ENCODE results near the gene SLC25A22.

Gene SLC25A22

DNA sequence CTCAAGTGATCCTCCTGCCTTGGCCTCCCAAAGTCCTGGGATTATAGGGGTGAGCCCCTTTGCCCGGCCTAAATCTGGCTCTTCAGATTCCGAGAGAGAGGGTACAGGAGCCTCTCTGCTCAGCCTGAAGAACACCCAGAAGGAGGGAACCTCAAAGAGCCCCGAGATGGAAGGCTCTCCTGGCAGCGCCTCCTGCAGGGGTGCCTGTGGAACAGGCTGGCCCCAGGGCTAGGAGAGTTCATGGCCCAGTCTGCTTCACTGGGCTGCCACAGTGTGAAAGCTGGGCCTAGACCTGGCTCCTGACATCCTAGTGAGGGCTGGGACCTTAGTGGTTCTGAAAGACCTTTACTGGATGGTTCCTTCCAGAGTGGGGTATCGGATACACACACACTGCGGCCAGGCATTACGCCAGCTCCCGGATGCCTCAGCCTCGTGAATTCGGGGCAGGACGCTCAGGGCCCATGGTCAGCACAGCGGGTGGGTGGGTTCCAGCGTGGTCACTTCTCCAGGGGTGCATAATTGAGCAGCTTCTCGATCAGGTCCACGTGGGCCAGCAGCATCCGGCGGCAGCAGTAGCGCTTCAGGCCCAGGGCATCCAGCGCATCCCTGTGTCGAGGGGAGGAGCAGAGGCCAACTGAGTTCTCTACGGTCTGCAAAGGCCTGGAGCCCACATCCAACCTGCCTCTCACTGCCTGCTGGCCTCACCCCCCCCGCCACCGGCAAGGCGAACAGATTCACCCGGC lies 42.0 kb upstream of the SLC25A22 start:
- no peak for DNase-seq (ENCODE audit: low read depth in 1 of 2, low spot score in 1 of 2)
- Histone ChIP-seq H3K4me3 (replicated peaks; ENCODE audit: insufficient read depth, low read length) (no peak overlapping the region), H3K27ac (replicated peaks) (no peak overlapping the region), H3K27me3 (ENCODE audit: insufficient read depth, poor library complexity, severe bottlenecking) (no peaks in the 10 kb centered on the region)
- TF ChIP-seq SPI1 (IDR thresholded peaks at IDR 0.05; ENCODE audit: borderline replicate concordance, low read depth) (no peak), GABPA (IDR thresholded peaks at IDR 0.05; ENCODE audit: low read depth) (no peak), POLR2AphosphoS5 (IDR thresholded peaks at IDR 0.05; ENCODE audit: low read depth) (no peak)
- TF ChIP-seq, protein P1, sequence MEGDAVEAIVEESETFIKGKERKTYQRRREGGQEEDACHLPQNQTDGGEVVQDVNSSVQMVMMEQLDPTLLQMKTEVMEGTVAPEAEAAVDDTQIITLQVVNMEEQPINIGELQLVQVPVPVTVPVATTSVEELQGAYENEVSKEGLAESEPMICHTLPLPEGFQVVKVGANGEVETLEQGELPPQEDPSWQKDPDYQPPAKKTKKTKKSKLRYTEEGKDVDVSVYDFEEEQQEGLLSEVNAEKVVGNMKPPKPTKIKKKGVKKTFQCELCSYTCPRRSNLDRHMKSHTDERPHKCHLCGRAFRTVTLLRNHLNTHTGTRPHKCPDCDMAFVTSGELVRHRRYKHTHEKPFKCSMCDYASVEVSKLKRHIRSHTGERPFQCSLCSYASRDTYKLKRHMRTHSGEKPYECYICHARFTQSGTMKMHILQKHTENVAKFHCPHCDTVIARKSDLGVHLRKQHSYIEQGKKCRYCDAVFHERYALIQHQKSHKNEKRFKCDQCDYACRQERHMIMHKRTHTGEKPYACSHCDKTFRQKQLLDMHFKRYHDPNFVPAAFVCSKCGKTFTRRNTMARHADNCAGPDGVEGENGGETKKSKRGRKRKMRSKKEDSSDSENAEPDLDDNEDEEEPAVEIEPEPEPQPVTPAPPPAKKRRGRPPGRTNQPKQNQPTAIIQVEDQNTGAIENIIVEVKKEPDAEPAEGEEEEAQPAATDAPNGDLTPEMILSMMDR (IDR thresholded peaks at IDR 0.05; ENCODE audit: insufficient read depth, low read length) = peak; percentile 36
- TF ChIP-seq, protein P2, sequence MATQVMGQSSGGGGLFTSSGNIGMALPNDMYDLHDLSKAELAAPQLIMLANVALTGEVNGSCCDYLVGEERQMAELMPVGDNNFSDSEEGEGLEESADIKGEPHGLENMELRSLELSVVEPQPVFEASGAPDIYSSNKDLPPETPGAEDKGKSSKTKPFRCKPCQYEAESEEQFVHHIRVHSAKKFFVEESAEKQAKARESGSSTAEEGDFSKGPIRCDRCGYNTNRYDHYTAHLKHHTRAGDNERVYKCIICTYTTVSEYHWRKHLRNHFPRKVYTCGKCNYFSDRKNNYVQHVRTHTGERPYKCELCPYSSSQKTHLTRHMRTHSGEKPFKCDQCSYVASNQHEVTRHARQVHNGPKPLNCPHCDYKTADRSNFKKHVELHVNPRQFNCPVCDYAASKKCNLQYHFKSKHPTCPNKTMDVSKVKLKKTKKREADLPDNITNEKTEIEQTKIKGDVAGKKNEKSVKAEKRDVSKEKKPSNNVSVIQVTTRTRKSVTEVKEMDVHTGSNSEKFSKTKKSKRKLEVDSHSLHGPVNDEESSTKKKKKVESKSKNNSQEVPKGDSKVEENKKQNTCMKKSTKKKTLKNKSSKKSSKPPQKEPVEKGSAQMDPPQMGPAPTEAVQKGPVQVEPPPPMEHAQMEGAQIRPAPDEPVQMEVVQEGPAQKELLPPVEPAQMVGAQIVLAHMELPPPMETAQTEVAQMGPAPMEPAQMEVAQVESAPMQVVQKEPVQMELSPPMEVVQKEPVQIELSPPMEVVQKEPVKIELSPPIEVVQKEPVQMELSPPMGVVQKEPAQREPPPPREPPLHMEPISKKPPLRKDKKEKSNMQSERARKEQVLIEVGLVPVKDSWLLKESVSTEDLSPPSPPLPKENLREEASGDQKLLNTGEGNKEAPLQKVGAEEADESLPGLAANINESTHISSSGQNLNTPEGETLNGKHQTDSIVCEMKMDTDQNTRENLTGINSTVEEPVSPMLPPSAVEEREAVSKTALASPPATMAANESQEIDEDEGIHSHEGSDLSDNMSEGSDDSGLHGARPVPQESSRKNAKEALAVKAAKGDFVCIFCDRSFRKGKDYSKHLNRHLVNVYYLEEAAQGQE (IDR thresholded peaks at IDR 0.05; ENCODE audit: insufficient replicate concordance, low read depth) = no peak

DNA sequence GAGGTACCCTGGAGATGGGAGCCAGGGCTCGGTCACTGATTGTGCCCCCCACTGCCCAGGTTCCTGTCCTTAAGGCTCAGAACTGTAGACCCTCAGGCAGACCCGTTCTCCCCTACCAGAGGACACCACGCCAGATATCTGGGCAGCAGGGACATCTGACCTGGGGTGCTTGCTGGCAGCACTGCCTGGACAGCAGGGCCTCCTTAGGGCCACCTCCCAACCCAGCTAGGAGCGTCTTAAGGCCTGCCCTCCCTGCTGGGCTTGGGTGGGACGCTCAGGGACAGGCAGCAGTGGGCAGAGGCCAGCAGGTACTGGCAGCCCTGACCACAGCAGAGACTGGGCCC lies 41.2 kb upstream of the SLC25A22 start:
- no peak for DNase-seq (ENCODE audit: low read depth in 1 of 2, low spot score in 1 of 2)
- H3K27me3 ChIP-seq (ENCODE audit: insufficient read depth, poor library complexity, severe bottlenecking) = no peaks in the 10 kb centered on the region
- no peak overlapping the region for H3K4me3 ChIP-seq (replicated peaks; ENCODE audit: insufficient read depth, low read length)
- H3K27ac ChIP-seq (replicated peaks) = no peak overlapping the region
- TF ChIP-seq, protein P1 (IDR thresholded peaks at IDR 0.05; ENCODE audit: insufficient read depth, low read length) = no peak
- no peak for TF ChIP-seq GABPA (IDR thresholded peaks at IDR 0.05; ENCODE audit: low read depth)
- TF ChIP-seq, protein P2 (IDR thresholded peaks at IDR 0.05; ENCODE audit: insufficient replicate concordance, low read depth) = no peak

DNA sequence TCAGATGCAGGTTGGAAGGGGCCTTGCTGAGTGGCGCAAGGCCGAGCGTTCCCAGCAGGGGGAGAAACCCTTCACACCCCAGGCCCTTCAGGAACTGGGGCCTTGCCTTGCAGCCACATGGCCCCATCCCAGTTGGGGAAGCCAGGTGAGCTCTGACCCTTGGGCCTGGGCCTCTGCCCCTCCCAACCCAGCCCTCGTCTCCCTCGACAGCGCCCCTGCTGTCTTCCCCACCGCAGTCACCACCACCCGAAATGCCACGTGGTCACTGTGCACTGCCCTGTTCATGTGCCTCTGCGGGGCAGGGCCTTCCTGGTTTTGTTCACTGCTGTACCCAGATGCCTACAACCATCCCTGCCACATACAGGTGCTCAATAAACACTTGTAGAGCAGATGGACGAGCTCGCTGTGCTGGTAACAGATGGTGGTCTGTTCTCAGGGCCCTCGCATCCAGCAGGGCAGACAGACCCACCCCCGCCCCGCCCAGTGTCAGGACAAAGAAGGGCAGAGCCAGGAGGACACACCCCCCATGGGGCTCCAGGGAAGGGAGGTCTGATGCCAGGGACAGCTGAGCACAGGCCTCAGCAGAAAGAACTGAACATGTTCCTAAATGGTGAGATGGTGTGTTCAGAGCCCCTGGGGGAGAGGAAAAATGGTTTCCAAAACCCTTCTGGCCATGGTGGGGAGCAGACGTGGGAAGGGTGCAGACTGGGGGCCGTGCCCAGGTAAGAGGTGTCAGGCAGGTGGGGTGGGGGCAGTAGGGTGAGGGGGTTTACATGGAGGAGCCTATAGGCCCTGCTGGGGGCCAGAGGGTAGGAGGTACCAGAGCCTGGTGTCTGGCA lies 40.6 kb upstream of the SLC25A22 start:
- DNase-seq (ENCODE audit: low read depth in 1 of 2, low spot score in 1 of 2) = no peak
- Histone ChIP-seq H3K27ac (replicated peaks) (no peak overlapping the region), H3K4me3 (replicated peaks; ENCODE audit: insufficient read depth, low read length) (no peak overlapping the region), H3K27me3 (ENCODE audit: insufficient read depth, poor library complexity, severe bottlenecking) (no peaks in the 10 kb centered on the region)
- TF ChIP-seq POLR2AphosphoS5 (IDR thresholded peaks at IDR 0.05; ENCODE audit: low read depth) = no peak; the same call in 1 of the 2 replicates
- TF ChIP-seq GABPA (IDR thresholded peaks at IDR 0.05; ENCODE audit: low read depth) = no peak
- TF ChIP-seq SPI1 (IDR thresholded peaks at IDR 0.05; ENCODE audit: borderline replicate concordance, low read depth) = no peak
- TF ChIP-seq, protein P1 (IDR thresholded peaks at IDR 0.05; ENCODE audit: insufficient read depth, low read length) = no peak
- TF ChIP-seq, protein P2 (IDR thresholded peaks at IDR 0.05; ENCODE audit: insufficient replicate concordance, low read depth) = no peak
